ENCODE measurements around the gene PIK3R1.

The PIK3R1 gene

GRCh38 chr5:68332080-68332451 is 116.5 kb downstream of the PIK3R1 start:
- DNase-seq = no peak

GRCh38 chr5:68332556-68332955 is 117.0 kb downstream of the PIK3R1 start:
- no peak for DNase-seq

- no peak for DNase-seq
These were observed 118.3 kb downstream of the PIK3R1 start for GRCh38 chr5:68333649-68334552.

- no peak for DNase-seq
These were observed 119.0 kb downstream of the PIK3R1 start for GRCh38 chr5:68334553-68334886.

GRCh38 chr5:68335075-68335474 is 119.5 kb downstream of the PIK3R1 start:
- no peak for DNase-seq

GRCh38 chr5:68336200-68336599 is 120.6 kb downstream of the PIK3R1 start:
- no peak for DNase-seq

GRCh38 chr5:68337235-68337634 is 121.7 kb downstream of the PIK3R1 start:
- no peak for DNase-seq

- DNase-seq = no peak
These were observed 124.4 kb downstream of the PIK3R1 start for GRCh38 chr5:68339921-68340321.

- DNase-seq = no peak
These were observed 125.5 kb downstream of the PIK3R1 start for GRCh38 chr5:68341006-68341405.

GRCh38 chr5:68342693-68343092 is 127.1 kb downstream of the PIK3R1 start:
- DNase-seq = no peak

- peak in 1 of 2 donors; percentile 44 for DNase-seq
These were observed 127.9 kb downstream of the PIK3R1 start for GRCh38 chr5:68343421-68343826.

GRCh38 chr5:68344447-68345111 is 129.0 kb downstream of the PIK3R1 start:
- DNase-seq = peak in 1 of 2 donors; percentile 42

- no peak for DNase-seq
These were observed 129.6 kb downstream of the PIK3R1 start for GRCh38 chr5:68345171-68345570.

GRCh38 chr5:68345582-68345981 is 130.0 kb downstream of the PIK3R1 start:
- DNase-seq = no peak

GRCh38 chr5:68347536-68347935 is 132.0 kb downstream of the PIK3R1 start:
- DNase-seq = no peak

GRCh38 chr5:68348447-68349222 is 133.1 kb downstream of the PIK3R1 start:
- no peak for DNase-seq

GRCh38 chr5:68350176-68350575 is 134.6 kb downstream of the PIK3R1 start:
- no peak for DNase-seq
